ENCODE results near the gene DHRS9. TPM values are rescaled to one million over a fixed set of nuclear protein-coding genes. Genes with fewer than 3 reads are reported as not detected.

Gene DHRS9
- total RNA-seq, 2 experiments from 2014 or later = not detected

- Mint-ChIP-seq H3K9me3 (no peaks in the 10 kb centered on the region), H3K36me3 (ENCODE audit: low read depth) (no peaks in the 10 kb centered on the region), H3K27ac (no peak overlapping the region), H3K27me3 (no peaks in the 10 kb centered on the region), H3K4me3 (no peak overlapping the region), H3K4me1 (ENCODE audit: low read depth) (no peaks in the 10 kb centered on the region)
- no peak for TF ChIP-seq CTCF (IDR thresholded peaks at IDR 0.05)
- ATAC-seq (peak; percentile 37), DNase-seq (no peak)
- POLR2A ChIA-PET = no interaction called here
- CTCF ChIA-PET = interaction anchor here (1.1 to 1.9 kb wide), 2 partner anchors 29 to 52 kb away, joined by 3 to 5 read pairs; no protein-coding TSS in a partner anchor
- intact Hi-C loops (cut with micrococcal nuclease) = no loop called here
Observed at GRCh38 chr2:169080250-169081069, 11.1 kb downstream of the DHRS9 start.

- ChIA-PET POLR2A (no interaction called here), CTCF (interaction anchor here (1.9 kb wide), 1 partner anchor 51 kb away, joined by 5 read pairs; no protein-coding TSS in a partner anchor)
- Mint-ChIP-seq H3K36me3 (ENCODE audit: low read depth) (peaks cover 2% of the 10 kb centered on the region), H3K27me3 (no peaks in the 10 kb centered on the region), H3K9me3 (no peaks in the 10 kb centered on the region), H3K27ac (no peak overlapping the region), H3K4me3 (no peak overlapping the region), H3K4me1 (ENCODE audit: low read depth) (no peaks in the 10 kb centered on the region)
- ATAC-seq = no peak
- intact Hi-C loops (cut with micrococcal nuclease) = no loop called here
- no peak for TF ChIP-seq CTCF (IDR thresholded peaks at IDR 0.05)
- no peak for DNase-seq
Observed at GRCh38 chr2:169081551-169081950, 12.2 kb downstream of the DHRS9 start.

- Mint-ChIP-seq H3K4me3 (no peak overlapping the region), H3K36me3 (ENCODE audit: low read depth) (peaks cover 2% of the 10 kb centered on the region), H3K9me3 (no peaks in the 10 kb centered on the region), H3K27ac (no peak overlapping the region), H3K27me3 (no peaks in the 10 kb centered on the region), H3K4me1 (ENCODE audit: low read depth) (no peaks in the 10 kb centered on the region)
- DNase-seq (no peak), ATAC-seq (no peak)
- TF ChIP-seq CTCF (IDR thresholded peaks at IDR 0.05) = no peak
- ChIA-PET POLR2A (no interaction called here), CTCF (no interaction called here)
- intact Hi-C loops (cut with micrococcal nuclease) = no loop called here
Observed at GRCh38 chr2:169082995-169083394, 13.6 kb downstream of the DHRS9 start.

GRCh38 chr2:169086893-169087467, 17.6 kb downstream of the DHRS9 start:
- CTCF ChIA-PET = no interaction called here
- no peak for ATAC-seq
- peaks cover 2% of the 10 kb centered on the region for H3K36me3 Mint-ChIP-seq (ENCODE audit: low read depth)
- H3K4me3 Mint-ChIP-seq = no peak overlapping the region
- H3K9me3 Mint-ChIP-seq = no peaks in the 10 kb centered on the region
- no peak for TF ChIP-seq CTCF (IDR thresholded peaks at IDR 0.05)
- POLR2A ChIA-PET = no interaction called here
- H3K4me1 Mint-ChIP-seq (ENCODE audit: low read depth) = no peaks in the 10 kb centered on the region
- no peak overlapping the region for H3K27ac Mint-ChIP-seq
- intact Hi-C loops (cut with micrococcal nuclease) = no loop called here
- peaks cover 2% of the 10 kb centered on the region for H3K27me3 Mint-ChIP-seq
- DNase-seq = no peak

- POLR2A ChIA-PET = no interaction called here
- peaks cover 2% of the 10 kb centered on the region for H3K36me3 Mint-ChIP-seq (ENCODE audit: low read depth)
- DNase-seq = no peak
- peaks cover 2% of the 10 kb centered on the region for H3K27me3 Mint-ChIP-seq
- H3K4me1 Mint-ChIP-seq (ENCODE audit: low read depth) = no peaks in the 10 kb centered on the region
- CTCF ChIA-PET = no interaction called here
- TF ChIP-seq CTCF (IDR thresholded peaks at IDR 0.05) = no peak
- intact Hi-C loops (cut with micrococcal nuclease) = no loop called here
- no peak for ATAC-seq
- no peak overlapping the region for H3K4me3 Mint-ChIP-seq
- no peaks in the 10 kb centered on the region for H3K9me3 Mint-ChIP-seq
- no peak overlapping the region for H3K27ac Mint-ChIP-seq
Observed at GRCh38 chr2:169087757-169088379, 18.5 kb downstream of the DHRS9 start.
